IPS-18a (cell line): ENCODE data around the gene AMDHD1.

Experiments
- H3K27ac ChIP-seq: one replicate; pipeline ENCODE4 v1.5.1; 2013; ENCODE audit warnings: low read length
- H3K27me3 ChIP-seq: one replicate; pipeline ENCODE4 v1.6.1; 2013; ENCODE audit warnings: mild to moderate bottlenecking, low read length; ENCODE audit not compliant: control insufficient read depth, insufficient read depth
- H3K36me3 ChIP-seq: one replicate; pipeline ENCODE4 v1.6.1; 2013; ENCODE audit warnings: low read depth, low read length; ENCODE audit not compliant: control insufficient read depth
- H3K4me1 ChIP-seq: one replicate; pipeline ENCODE4 v1.6.1; 2013; ENCODE audit warnings: low read depth, low read length; ENCODE audit not compliant: control insufficient read depth
- H3K4me3 ChIP-seq: one replicate; pipeline ENCODE4 v1.5.1; 2013; ENCODE audit warnings: low read length
- H3K9ac ChIP-seq: one replicate; pipeline ENCODE4 v1.6.1; 2013; ENCODE audit warnings: mild to moderate bottlenecking, low read length, moderate library complexity
- H3K9me3 ChIP-seq: one replicate; pipeline ENCODE4 v1.6.1; 2013; ENCODE audit warnings: low read depth, low read length; ENCODE audit not compliant: control insufficient read depth

AMDHD1 gene

GRCh38 chr12:95944108-95944704 lies 1.1 kb downstream of the AMDHD1 start:
- Histone ChIP-seq H3K36me3 (no peaks in the 10 kb centered on the region), H3K27ac (no peak overlapping the region), H3K27me3 (peaks cover 18% of the 10 kb centered on the region), H3K4me3 (no peak overlapping the region), H3K9ac (no peak overlapping the region), H3K4me1 (peaks cover 8% of the 10 kb centered on the region), H3K9me3 (no peaks in the 10 kb centered on the region)

- Histone ChIP-seq H3K9ac (no peak overlapping the region), H3K4me1 (peaks cover 8% of the 10 kb centered on the region), H3K36me3 (no peaks in the 10 kb centered on the region), H3K27ac (no peak overlapping the region), H3K4me3 (no peak overlapping the region), H3K27me3 (peaks cover 3% of the 10 kb centered on the region), H3K9me3 (no peaks in the 10 kb centered on the region)
Measured at GRCh38 chr12:95949477-95950206, 6.5 kb downstream of the AMDHD1 start.

- Histone ChIP-seq H3K9ac (no peak overlapping the region), H3K27me3 (no peaks in the 10 kb centered on the region), H3K4me3 (no peak overlapping the region), H3K4me1 (peaks cover 12% of the 10 kb centered on the region), H3K27ac (no peak overlapping the region), H3K9me3 (no peaks in the 10 kb centered on the region), H3K36me3 (no peaks in the 10 kb centered on the region)
Measured at GRCh38 chr12:95951515-95951914, 8.4 kb downstream of the AMDHD1 start.

GRCh38 chr12:95953000-95953399 lies 9.9 kb downstream of the AMDHD1 start:
- H3K27ac ChIP-seq, result no peak overlapping the region
- no peak overlapping the region for H3K4me3 ChIP-seq
- peaks cover 18% of the 10 kb centered on the region for H3K4me1 ChIP-seq
- H3K36me3 ChIP-seq, result no peaks in the 10 kb centered on the region
- H3K9ac ChIP-seq, result no peak overlapping the region
- H3K27me3 ChIP-seq, result no peaks in the 10 kb centered on the region
- H3K9me3 ChIP-seq, result no peaks in the 10 kb centered on the region

GRCh38 chr12:95955549-95956159 lies 12.5 kb downstream of the AMDHD1 start:
- Histone ChIP-seq H3K27ac (no peak overlapping the region), H3K36me3 (no peaks in the 10 kb centered on the region), H3K9me3 (no peaks in the 10 kb centered on the region), H3K9ac (no peak overlapping the region), H3K4me3 (no peak overlapping the region), H3K27me3 (no peaks in the 10 kb centered on the region), H3K4me1 (peaks cover 10% of the 10 kb centered on the region)

- no peak overlapping the region for H3K27ac ChIP-seq
- H3K4me3 ChIP-seq, result no peak overlapping the region
- H3K9me3 ChIP-seq, result no peaks in the 10 kb centered on the region
- H3K9ac ChIP-seq, result no peak overlapping the region
- H3K36me3 ChIP-seq, result no peaks in the 10 kb centered on the region
- H3K27me3 ChIP-seq, result no peaks in the 10 kb centered on the region
- H3K4me1 ChIP-seq, result peaks cover 10% of the 10 kb centered on the region
Measured at GRCh38 chr12:95956557-95957145, 13.5 kb downstream of the AMDHD1 start.

- no peaks in the 10 kb centered on the region for H3K27me3 ChIP-seq
- no peaks in the 10 kb centered on the region for H3K36me3 ChIP-seq
- H3K9ac ChIP-seq, result no peak overlapping the region
- no peak overlapping the region for H3K4me3 ChIP-seq
- H3K4me1 ChIP-seq, result peaks cover 10% of the 10 kb centered on the region
- H3K9me3 ChIP-seq, result no peaks in the 10 kb centered on the region
- no peak overlapping the region for H3K27ac ChIP-seq
Measured at GRCh38 chr12:95959107-95959506, 16.0 kb downstream of the AMDHD1 start.

- no peak overlapping the region for H3K9ac ChIP-seq
- peaks cover 10% of the 10 kb centered on the region for H3K4me1 ChIP-seq
- H3K36me3 ChIP-seq, result no peaks in the 10 kb centered on the region
- H3K27ac ChIP-seq, result no peak overlapping the region
- H3K4me3 ChIP-seq, result no peak overlapping the region
- H3K9me3 ChIP-seq, result no peaks in the 10 kb centered on the region
- no peaks in the 10 kb centered on the region for H3K27me3 ChIP-seq
Measured at GRCh38 chr12:95960241-95960640, 17.1 kb downstream of the AMDHD1 start.

GRCh38 chr12:95962222-95962621 lies 19.1 kb downstream of the AMDHD1 start:
- H3K9ac ChIP-seq, result no peak overlapping the region
- H3K4me1 ChIP-seq, result peaks cover 2% of the 10 kb centered on the region
- H3K9me3 ChIP-seq, result no peaks in the 10 kb centered on the region
- no peak overlapping the region for H3K27ac ChIP-seq
- no peaks in the 10 kb centered on the region for H3K27me3 ChIP-seq
- no peak overlapping the region for H3K4me3 ChIP-seq
- no peaks in the 10 kb centered on the region for H3K36me3 ChIP-seq

- Histone ChIP-seq H3K4me1 (no peaks in the 10 kb centered on the region), H3K27ac (no peak overlapping the region), H3K36me3 (no peaks in the 10 kb centered on the region), H3K9me3 (no peaks in the 10 kb centered on the region), H3K9ac (no peak overlapping the region), H3K27me3 (no peaks in the 10 kb centered on the region), H3K4me3 (no peak overlapping the region)
Measured at GRCh38 chr12:95963096-95963495, 20.0 kb downstream of the AMDHD1 start.

GRCh38 chr12:95966287-95966870 lies 23.2 kb downstream of the AMDHD1 start:
- Histone ChIP-seq H3K27me3 (no peaks in the 10 kb centered on the region), H3K4me3 (no peak overlapping the region), H3K9ac (no peak overlapping the region), H3K36me3 (no peaks in the 10 kb centered on the region), H3K9me3 (no peaks in the 10 kb centered on the region), H3K27ac (no peak overlapping the region), H3K4me1 (no peaks in the 10 kb centered on the region)
